ENCODE measurements around the gene SLC9A9.

The SLC9A9 gene

DNA sequence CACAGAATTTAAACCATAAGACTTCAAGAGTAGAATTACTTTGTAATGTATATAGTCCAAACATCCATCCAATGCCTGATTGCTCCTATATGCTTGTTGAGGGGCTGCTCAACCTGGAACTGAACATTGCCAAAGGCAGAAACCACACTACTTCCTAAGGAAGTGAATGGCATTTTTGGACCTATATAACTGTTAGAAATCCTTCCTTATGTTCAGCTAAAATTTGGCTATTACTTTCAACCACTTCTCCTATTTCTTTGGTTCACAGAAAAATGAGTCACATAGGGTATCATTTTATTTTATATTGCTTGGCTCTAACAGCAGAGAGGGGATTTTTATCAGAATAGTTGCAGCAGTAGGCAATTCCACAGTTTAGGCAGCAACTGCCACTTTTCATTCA lies 342.1 kb downstream of the SLC9A9 start:
- no peak for DNase-seq (ENCODE audit: low spot score)

DNA sequence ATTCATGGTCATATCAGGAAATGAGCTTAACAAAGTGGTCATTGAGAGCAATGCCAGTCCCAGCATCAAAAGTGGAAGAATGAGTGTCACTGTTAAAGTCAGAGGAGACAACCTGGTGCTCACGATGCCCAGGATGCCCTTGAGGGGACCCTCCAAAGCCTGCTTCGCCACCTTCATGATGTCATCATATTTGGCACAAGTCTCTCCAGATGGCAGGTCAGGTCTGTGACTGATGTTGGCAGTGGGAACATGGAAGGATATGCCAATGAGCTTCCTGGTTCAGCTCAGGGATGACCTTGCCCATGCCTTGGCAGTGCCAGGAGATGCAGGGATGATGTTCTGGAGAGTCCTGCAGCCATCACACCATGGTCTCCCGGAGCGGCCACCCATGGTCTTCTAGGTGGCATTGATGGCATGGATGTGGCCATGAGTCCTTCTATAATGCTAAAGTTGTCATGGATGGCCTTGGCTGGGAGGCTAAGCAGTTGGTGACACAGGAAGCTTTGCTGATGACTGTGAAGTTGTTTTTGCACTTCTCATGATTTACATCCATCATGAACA lies 344.9 kb downstream of the SLC9A9 start:
- no peak for DNase-seq (ENCODE audit: low spot score)

DNA sequence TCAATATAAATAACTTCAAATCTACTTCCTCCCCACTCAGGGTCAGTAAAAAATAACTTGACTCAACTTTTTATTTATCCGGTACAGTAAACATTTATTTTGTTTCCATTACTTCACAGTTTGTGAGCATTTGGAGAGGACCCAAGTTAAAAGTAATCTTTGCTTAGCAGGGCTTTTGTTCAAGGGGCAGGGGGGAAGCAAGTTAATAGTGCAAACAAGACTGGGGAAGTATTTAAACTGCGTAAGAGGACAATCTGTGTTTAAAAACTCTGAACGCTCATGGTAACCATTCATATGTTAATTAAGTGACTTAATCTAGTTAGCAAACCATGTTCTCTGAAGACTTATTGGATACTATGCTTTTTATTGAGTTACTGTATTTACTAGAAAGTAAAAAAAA lies 346.2 kb downstream of the SLC9A9 start:
- DNase-seq (ENCODE audit: low spot score) = no peak

DNA sequence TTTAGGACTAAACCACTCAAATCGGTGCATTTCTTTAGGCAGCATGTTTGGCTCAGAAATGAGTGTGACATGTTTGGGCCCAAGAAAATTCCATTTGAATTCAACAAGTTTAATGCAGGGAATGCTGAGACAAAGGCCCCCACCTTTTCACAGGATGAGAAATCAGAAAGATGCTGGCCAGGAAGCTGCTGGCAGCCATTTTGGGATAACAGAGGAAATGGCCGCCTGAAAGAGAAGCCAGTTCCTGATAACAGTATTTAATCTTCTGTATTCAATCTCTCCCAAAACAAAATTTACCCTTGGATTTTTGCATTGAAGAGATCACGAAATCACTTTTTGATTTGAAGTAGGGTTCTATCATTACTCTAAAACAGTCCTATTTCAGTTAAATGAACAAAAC lies 350.9 kb downstream of the SLC9A9 start:
- no peak for DNase-seq (ENCODE audit: low spot score)

DNA sequence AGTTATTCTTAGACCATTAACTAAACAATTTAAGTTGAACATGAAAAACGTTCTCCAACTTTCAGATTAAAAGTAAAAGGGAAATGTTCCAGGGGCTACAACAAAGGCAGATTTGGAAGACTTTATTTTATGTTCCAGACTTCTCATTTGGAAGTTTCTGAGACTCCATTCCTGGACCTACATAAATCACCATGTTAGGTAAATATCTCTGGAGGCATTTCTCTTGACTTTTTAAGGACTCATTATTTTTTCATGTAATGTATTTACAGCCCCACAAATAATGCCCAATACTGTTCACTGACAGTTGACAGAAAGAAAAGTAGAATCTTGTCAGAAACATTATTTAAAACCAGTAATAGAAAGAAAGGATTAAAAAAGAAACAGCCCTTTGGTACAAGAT lies 352.1 kb downstream of the SLC9A9 start:
- DNase-seq (ENCODE audit: low spot score) = no peak

DNA sequence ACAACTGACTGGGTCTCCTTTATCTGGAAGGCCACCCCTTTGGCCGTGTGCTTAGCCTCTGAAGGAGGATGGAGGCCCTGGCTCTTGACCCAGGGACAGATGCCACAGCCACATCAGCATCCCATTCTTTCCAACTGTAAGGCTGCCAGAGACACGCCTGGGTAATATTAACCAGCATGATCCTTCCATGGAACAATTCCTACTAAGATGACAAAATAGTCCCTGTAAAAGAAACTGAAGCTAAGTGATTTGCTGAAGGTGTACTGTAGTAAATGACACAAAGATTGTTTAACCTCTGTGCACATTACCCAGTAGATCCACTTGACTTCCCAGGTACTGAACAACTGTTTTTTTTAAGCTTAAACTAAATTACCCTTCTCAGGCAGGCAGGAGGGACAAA lies 352.7 kb downstream of the SLC9A9 start:
- no peak for DNase-seq (ENCODE audit: low spot score)

DNA sequence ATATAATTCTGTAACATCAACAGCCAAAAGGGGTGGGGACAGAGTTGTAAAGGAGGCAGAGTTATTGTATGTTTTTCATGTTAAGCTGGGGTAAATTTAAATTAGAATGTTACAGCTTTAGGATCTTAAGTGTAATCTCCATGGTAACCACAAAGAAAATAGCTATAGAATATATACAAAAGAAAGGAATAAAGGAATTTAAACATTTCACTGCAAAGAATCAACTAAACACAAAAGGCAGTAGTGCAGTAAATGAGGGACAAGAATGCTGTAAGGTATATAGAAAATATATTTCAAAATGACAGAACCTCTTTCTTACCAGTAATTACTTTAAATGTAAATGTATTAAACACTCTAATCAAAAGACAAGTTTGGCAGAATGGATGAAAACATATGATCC lies 361.7 kb downstream of the SLC9A9 start:
- no peak for DNase-seq (ENCODE audit: low spot score)

DNA sequence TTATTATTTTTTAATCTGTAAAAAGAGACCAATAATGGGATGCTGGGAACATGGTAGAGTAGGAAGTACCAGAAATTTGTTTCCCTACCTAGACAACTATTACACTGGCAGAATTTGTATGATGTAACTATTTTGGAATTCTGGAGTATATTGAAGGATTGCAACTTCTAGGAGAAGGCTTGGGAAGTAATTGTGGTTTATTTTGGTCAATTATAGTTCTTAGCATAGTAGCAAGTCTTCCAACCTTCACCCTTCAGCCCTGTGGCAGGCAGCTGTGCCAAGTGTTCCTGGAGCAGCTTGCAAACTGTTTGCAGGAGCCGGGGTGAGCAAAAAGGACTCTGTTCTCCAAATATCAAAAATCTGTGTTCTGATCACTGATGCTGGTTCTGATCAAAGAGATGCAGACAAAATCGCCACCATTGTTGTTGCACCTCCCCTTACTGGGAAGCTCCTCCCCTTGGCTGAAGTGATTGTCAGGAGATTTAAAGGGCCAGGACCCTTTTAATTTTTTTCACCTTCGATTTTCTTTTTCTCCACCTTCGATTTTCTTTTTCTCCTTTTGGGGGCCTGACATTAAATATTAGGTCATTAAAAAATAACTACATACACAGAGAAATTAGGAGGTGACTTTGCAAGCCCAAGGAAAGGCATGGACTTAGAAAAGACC lies 363.3 kb downstream of the SLC9A9 start:
- no peak for DNase-seq (ENCODE audit: low spot score)

DNA sequence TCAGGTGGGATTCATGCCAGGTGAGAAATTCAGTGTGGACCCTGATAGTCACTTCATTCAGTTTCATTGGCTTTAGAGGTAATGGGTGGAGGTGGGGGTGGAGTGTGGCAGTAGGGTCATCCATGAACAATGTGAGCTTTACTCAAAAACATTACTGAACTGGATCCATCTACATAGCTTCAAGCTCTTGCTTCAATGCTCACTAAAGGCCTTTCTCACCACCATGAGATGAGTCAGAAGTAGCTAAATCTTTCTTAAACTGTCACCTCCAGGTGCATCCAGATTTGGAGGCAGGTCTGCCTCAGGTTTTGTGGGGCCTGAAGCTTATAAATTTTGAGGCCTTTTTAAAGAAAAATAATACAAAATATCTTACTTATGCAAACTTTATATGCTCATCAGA lies 365.1 kb downstream of the SLC9A9 start:
- DNase-seq (ENCODE audit: low spot score) = no peak

DNA sequence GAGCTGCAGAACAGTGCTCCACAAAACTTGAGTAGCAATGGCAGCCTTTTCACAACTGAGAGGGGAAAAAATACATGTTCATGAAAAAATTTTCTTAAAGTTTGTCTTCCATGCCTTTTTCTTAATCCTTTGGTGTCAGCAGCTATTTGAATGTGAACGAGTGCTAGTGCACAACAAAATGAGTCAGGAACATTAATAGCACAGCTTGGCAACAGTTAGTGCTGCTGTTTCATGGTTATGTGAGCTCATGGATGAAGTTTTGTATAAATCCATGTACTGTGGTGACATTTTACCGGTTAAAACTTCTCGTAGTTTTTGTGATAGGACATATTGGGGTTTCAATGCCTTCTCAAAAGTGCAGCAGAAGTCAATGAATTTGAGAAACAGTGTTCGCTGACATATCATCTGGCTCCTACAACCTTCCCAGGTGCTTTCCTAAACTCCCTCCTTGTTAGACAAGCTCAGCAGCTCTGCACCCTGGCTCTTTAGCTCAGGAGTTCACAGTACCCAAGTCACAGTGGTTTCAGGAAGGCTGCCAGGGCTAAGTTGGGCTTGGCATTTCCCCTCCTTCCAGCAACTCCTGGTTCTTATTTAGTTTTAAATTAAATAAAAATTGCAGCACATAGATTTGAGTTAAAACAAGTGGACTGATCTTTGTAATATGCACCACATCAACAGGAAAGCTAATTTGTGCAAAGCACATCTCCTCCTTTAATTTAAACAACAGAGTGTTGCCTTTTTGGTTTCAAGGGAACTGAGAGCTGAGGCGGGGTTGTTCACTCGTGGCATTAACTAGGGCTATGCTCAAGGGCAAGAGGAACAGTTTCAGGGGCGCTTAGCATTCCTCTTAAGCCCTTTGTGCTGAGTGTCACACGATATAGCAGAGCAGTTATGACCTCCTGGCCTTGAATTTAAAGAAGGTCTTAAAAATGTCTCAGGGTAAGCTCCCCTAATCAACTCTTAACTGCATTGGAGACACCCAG lies 365.9 kb downstream of the SLC9A9 start:
- no peak for DNase-seq (ENCODE audit: low spot score)

DNA sequence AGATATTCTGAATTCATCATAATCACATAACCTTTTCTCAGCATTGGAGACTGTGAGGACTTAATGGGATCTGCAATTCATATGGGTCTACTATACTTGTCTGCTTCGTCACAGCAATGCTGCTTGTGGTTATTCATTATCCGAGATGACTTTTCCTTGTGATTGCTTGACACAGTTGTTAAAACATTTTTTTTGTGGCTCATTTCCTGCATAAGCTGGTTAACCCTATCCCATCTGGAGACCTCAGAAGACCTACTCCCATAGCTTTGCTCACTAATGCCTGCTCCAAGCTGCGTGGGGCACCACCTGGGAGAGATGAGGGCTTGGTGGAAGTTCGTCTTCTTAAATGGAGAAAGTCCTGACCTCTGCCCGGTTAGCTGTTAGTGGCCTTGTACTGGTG lies 367.9 kb downstream of the SLC9A9 start:
- DNase-seq (ENCODE audit: low spot score) = no peak

DNA sequence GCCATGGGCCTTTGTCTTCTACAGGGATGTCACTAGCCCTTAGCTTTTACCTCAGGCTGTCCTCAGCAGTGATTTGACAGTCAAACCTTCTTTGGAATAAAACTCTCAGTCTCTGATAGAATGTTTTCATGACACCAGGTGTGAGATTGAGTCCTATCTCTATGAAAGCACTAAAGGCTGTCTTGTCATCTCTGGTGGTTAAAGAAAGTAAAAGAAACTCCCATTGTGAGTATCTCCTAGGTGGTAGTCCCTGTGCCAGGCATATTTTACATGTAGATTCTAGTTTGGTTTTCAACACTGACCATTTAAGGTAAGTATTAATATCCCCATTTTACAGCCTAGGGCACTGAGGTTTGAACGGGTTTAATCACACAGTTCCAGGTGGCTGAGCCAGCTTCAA lies 368.5 kb downstream of the SLC9A9 start:
- no peak for DNase-seq (ENCODE audit: low spot score)

DNA sequence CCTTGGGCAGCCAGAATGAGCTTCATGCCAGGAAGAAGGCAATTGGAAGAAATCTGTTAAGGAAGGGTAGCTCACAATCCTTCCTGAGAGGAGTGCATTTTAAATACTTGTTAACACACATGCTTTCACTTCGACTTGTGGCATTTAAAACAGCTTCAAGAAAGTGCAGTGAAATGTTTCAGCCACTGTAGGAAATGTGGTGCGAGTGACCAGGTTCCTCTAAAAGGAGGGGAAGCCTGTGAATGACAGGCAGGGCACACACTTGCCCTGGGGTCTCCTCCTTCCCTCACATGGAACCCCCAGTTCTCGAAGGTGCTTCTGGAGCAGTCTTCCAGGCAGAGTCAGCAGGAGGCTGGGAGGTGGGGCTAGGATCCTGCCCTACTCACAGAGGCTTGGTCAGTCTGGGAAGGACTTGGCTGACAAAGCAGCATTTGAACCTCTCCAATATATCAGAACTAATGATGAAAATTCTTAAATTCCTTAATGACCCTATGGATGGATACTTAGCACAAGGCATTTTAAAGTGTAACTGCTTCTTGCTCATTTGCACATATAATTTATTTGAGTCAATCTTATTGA lies 370.1 kb downstream of the SLC9A9 start:
- no peak for DNase-seq (ENCODE audit: low spot score)

DNA sequence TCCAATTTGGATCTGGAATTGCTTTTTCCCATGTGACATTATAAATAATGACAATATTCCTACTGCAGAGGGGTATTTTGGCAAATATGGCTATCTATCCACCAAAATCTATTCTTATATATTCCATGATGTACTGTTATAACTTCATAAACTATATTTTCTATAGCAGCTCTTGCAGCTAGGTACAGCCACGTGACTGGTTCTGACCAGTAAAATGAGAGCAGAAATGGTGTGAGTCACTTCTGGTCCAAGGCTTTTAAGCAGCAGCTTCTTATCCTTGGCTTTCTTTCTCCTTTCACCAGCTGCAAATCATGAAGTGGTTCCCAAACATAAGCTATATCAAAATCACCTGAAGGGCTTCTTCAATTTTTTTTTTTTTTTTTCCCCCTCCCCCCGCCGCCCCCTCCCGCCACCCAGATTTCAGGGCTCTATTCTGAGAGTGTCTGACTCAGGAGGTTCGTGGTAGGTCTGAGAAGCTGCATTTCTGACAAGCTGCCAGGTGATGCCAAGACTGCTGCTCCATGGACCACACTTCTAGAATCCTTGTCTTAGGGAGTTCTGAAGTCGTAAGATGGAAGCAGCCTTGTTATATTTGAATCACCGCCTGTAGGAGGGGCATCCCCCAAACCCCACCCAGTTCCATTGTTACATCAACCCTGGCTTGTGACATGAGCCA lies 371.2 kb downstream of the SLC9A9 start:
- no peak for DNase-seq (ENCODE audit: low spot score)

DNA sequence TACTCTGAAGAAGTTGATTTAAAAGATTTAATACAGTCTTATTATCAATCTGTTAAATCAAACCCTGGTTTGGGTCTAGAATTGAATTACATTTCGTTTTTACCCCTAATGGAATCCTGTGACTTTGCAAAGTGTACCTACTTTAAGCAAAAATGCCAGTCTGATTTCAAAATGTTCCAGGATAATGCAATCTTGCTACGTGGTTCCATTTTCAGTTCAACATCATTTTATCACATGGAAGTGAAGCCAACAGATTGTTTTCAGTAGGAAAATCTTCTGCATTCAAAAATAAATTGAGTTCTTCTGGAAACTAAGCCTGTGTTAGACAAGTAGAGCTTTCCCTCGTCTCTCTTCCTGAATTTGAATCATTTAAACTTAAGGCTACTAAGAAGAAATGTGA lies 372.3 kb downstream of the SLC9A9 start:
- no peak for DNase-seq (ENCODE audit: low spot score)

DNA sequence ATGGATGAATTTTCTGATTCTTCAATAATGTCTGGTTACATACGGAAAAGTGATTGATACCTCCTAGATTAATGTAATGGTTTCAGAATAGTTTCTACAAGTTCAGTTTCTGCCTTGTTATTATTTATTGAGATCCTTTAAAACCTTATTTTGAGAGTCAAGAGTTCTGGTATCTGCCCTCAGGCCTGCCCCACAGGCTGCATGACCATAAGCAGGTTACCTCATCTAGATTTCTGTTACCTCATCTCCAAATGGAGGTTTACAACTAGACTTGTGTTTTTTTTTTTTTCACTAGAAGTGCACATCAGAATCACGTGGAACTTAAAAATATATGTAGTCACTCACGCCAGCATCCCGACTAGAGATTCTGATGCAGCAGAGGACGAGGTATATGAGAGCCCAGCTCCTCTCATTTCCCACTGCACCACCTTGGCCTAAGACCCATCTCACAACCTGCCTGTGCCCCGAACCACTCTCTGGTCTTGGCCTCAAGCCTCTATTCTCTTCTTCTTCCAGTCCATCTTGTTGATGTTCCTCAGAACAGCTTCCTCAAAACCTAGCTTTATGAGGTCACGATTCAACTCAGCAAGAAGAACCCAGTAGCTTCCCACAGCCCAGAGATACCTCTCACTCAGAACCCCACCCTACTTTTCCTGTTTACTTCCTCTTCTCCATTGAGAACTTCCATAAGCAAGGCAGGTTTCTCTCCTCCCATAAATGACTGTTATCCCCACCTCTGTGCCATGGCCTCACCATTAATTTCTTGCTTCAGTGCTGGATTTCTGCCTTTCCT lies 375.3 kb downstream of the SLC9A9 start:
- no peak for DNase-seq (ENCODE audit: low spot score)

DNA sequence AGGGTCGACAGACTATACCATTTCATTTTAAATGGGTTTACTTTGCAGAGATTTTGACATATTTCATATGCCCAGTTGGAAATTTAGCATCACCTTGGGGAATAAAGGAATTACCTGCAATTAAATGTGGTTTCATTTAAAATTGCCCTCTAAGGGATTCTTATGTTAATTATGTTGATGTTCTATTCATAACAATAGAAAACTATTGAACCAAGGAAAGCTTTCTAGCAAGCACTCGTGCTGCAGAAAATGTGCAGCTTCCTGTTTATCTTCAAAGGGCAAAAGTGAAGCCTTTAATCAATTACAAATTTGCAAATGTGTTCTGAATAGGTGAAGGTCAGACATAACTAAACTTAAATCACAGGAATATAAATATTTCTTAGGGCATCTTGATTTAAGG lies 376.6 kb downstream of the SLC9A9 start:
- DNase-seq (ENCODE audit: low spot score) = no peak

DNA sequence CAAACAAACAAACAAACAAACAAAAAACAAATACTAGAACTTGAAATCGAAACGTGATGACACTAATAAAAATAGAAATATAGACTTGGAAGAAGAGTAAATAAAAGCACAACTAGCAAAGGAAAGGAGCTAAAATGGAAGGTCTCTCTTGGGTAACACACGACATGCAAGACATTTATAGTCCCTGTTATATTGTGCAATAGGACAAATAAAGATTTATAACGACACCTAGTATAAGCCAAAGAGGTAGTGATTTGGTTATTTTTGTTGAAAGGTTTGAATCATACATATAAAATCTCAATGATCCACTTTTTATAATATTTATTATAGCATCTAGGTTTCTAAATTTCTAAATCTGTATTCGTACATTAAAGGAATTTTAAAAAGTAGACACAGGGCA lies 379.1 kb downstream of the SLC9A9 start:
- no peak for DNase-seq (ENCODE audit: low spot score)

DNA sequence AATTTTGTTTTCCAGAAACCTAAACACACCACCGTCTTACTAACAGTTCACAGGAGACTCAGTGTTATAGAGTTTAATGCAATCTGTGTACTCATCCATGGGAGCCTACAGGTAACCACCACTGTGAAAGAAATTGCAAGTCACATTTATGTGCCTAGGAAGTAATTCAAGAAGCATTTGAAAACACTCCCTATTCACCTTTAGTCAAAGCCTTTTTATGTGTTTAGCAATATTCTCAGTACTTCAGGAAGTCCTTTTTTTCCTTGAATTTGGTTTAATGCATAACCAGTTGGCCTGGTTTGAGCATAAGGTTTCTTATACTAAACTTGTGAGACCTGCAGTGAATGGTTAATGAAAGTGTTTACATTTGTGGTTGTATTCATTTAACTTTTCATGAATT lies 382.6 kb downstream of the SLC9A9 start:
- no peak for DNase-seq (ENCODE audit: low spot score)

DNA sequence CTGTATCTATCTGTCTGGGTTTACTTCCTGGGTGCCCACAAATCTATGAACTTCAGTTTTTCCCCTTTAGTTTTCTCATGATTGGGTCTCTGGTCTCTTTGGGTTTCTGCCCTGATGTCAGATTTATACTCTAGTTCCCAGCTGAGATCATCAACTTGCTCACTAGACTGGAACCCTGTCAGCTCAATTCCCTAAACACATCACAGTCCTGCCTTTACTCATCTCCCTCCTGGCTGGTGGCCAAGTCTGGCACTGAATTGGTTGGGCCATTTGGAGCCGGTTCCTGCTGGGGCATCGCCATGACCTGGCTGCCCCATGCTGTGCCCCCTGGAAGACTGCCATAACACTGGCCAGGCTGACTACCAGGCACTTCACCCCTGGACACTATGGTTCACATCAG lies 383.4 kb downstream of the SLC9A9 start:
- no peak for DNase-seq (ENCODE audit: low spot score)

DNA sequence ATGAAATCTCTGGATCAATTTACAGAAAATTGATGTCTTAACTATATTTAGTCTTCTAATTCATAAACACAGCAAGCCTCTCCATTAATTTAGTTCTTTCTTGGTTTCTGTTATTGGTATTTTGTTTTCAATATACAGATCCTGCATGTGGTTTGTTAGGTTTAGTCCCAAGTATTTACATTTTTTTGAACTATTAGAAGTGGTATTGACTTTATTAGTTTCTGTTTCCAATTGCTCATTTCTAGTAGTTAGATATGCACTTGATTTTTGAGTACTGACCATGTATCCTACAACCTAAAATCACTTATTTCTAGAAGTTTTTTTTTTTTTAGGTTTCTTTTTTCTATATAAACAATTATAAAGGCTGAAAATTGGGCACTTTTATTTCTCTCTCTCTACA lies 392.8 kb downstream of the SLC9A9 start:
- DNase-seq (ENCODE audit: low spot score) = no peak
